ENCODE measurements around the gene DUSP19.

DNA sequence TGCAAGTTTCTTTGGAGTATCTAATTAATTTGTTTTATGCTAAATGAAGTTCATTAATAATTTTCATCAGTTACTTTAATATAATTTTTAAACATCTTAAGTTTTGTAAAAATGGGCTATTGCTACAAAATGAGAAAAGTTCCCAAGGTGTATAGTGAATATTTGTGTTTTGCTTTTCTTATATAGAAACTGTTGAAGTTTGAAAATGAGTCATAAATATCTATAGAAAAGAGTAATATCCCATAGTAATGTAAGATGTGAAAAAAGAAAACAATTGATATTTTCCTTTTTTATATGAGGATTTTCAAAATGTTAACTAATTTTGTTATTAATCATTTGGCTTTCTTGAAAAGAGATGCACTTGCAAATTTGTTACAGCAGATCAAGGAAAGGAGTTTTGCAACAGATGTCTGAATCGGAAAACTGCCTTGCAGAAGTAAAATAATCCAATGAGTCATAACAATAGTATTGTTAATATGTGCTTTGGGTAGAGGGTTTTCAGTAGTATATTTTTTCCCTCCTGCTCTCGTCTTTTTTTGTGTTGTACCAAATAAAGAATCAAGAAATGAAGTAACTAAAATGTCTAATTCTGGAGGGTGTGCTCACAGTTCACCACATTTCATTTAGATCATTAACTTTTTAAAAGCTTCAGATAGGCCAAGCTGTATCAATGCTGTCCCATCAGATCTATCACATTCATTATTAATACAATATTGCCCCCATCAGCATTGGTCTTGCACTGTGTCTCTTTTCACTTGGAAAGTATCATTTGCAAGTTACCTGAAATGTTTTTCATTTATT lies 15.5 kb downstream of the DUSP19 start:
- TF ChIP-seq POLR2AphosphoS5 (IDR thresholded peaks at IDR 0.05; ENCODE audit: borderline replicate concordance, low read depth, low read length) (no peak), EZH2 (IDR thresholded peaks at IDR 0.05) (no peak)
